ENCODE data around the gene PRIMA1.

- TF ChIP-seq CTCF (IDR thresholded peaks at IDR 0.05; ENCODE audit: low read length) (no peak), EZH2 (IDR thresholded peaks at IDR 0.05; ENCODE audit: borderline replicate concordance, low read length) (no peak)
Observed at GRCh38 chr14:93799989-93800921, 12.0 kb upstream of the PRIMA1 start.
